PC-9 (cell line): Measurements from ENCODE around the gene CITED4. TPM values are rescaled to one million over a fixed set of nuclear protein-coding genes. Genes with fewer than 3 reads are reported as not detected.

Experiments
- BruUV-seq: library from RNA; stranded (reverse); fragments of 400-500 nt; replicated peaks from 2 replicates; lab custom pipeline; 2021; lab: Mats Ljungman, UMichigan
- CTCF ChIA-PET: fragments of 300-600 bp; sonication (Branson Sonifier 250); formaldehyde crosslinking; loops from one replicate; lab custom pipeline; 2022; ENCODE audit warnings: antibody characterized with exemption; lab: Charles Lee
- POLR2A ChIA-PET: fragments of 300-600 bp; sonication (Branson Sonifier 250); formaldehyde crosslinking; loops from one replicate; lab custom pipeline; 2022; ENCODE audit warnings: antibody characterized with exemption; ENCODE audit not compliant: unreplicated experiment; lab: Charles Lee
- DNase-seq, 2 experiments: peaks; one replicate each; pipeline versions ENCODE4 v3.0.0 to v3.0.0-alpha.2; 2015 to 2022; ENCODE audit warnings: mixed read lengths in 1 of 2
- H2AFZ ChIP-seq: fragments of 200-600 bp; sonication (generic); 2 replicates; pipeline ENCODE4 v1.8.1; 2017; ENCODE audit warnings: antibody characterized with exemption
- H3F3A ChIP-seq: fragments of 200-600 bp; sonication (generic); 2 replicates; pipeline ENCODE4 v1.8.1; 2017; ENCODE audit warnings: antibody characterized with exemption, mild to moderate bottlenecking, low read depth; ENCODE audit not compliant: insufficient read depth
- H3K27ac ChIP-seq: fragments of 200-600 bp; sonication (generic); 2 replicates; pipeline ENCODE4 v1.6.1; 2016; ENCODE audit warnings: mixed run types
- H3K27me3 ChIP-seq: fragments of 200-600 bp; sonication (generic); 2 replicates; pipeline ENCODE4 v1.6.1; 2016; ENCODE audit warnings: low read depth, mixed run types; ENCODE audit not compliant: insufficient read depth
- H3K36me3 ChIP-seq: fragments of 200-600 bp; sonication (generic); 2 replicates; pipeline ENCODE4 v1.6.1; 2016; ENCODE audit warnings: low read depth, mixed run types
- H3K4me1 ChIP-seq: fragments of 200-600 bp; sonication (generic); replicated peaks from 2 replicates; pipeline ENCODE4 v1.6.1; 2016; ENCODE audit warnings: mixed run types; ENCODE audit not compliant: insufficient read depth
- H3K4me2 ChIP-seq: fragments of 200-600 bp; sonication (generic); 2 replicates; pipeline ENCODE4 v1.6.1; 2017; ENCODE audit warnings: mixed run types
- H3K4me3 ChIP-seq: fragments of 200-600 bp; sonication (generic); 2 replicates; pipeline ENCODE4 v1.6.1; 2016; ENCODE audit warnings: mixed run types
- H3K79me2 ChIP-seq: fragments of 200-600 bp; sonication (generic); 2 replicates; pipeline ENCODE4 v1.6.1; 2017; ENCODE audit warnings: low read depth, mixed run types
- H3K9me2 ChIP-seq: fragments of 200-600 bp; sonication (generic); 2 replicates; pipeline ENCODE4 v1.8.1; 2017; ENCODE audit warnings: mild to moderate bottlenecking; ENCODE audit not compliant: insufficient read depth
- H3K9me3 ChIP-seq: fragments of 200-600 bp; sonication (generic); 2 replicates; pipeline ENCODE4 v1.8.1; 2016; ENCODE audit warnings: low read depth; ENCODE audit not compliant: insufficient read depth
- H4K20me1 ChIP-seq: fragments of 200-600 bp; sonication (generic); 2 replicates; pipeline ENCODE4 v1.8.1; 2017; ENCODE audit not compliant: insufficient read depth
- CTCF ChIP-seq: fragments of 200-600 bp; sonication (generic); conservative IDR thresholded peaks from 2 replicates; pipeline ENCODE4 v1.6.1; 2017; ENCODE audit warnings: mixed run types, antibody characterized with exemption, mild to moderate bottlenecking, moderate library complexity
- EZH2 ChIP-seq: fragments of 200-600 bp; sonication (generic); IDR thresholded peaks from 2 replicates; pipeline ENCODE4 v1.8.0; 2017; ENCODE audit warnings: antibody characterized with exemption, low read depth
- intact Hi-C: fragments of 100-400 bp; cut with micrococcal nuclease; formaldehyde crosslinking; loops from one replicate; pipeline ENCODE4 v1.10.0; 2022; ENCODE audit not compliant: unreplicated experiment
- total RNA-seq: library from RNA; stranded (reverse); gene quantifications from 2 replicates; pipeline ENCODE4 v1.2.3, GENCODE V29; 2021

Gene CITED4
- total RNA-seq, 1 experiment from 2014 or later, result 67.5 TPM

GRCh38 chr1:40858856-40859416, 3.2 kb downstream of the CITED4 start:
- Histone ChIP-seq H3K79me2 (peaks cover 14% of the 10 kb centered on the region), H2AFZ (no peak overlapping the region), H3K4me2 (no peak overlapping the region), H3K36me3 (no peaks in the 10 kb centered on the region), H3K9me3 (no peaks in the 10 kb centered on the region), H3K4me3 (no peak overlapping the region), H3K27ac (no peak overlapping the region), H4K20me1 (no peaks in the 10 kb centered on the region), H3K27me3 (no peaks in the 10 kb centered on the region), H3K9me2 (no peaks in the 10 kb centered on the region), H3K4me1 (peaks cover 27% of the 10 kb centered on the region), H3F3A (peaks cover 24% of the 10 kb centered on the region)
- ChIA-PET POLR2A (interaction anchor here (0.6 kb wide), 3 partner anchors 9 to 126 kb away, joined by 3 to 6 read pairs (median 5); no protein-coding TSS in a partner anchor), CTCF (interaction anchor here (0.7 kb wide), 1 partner anchor 91 kb away, joined by 4 read pairs; no protein-coding TSS in a partner anchor)
- BruUV-seq, result no TSS peak
- DNase-seq, result no peak
- TF ChIP-seq EZH2 (no peak), CTCF (no peak)
- intact Hi-C loops, result no loop called here

GRCh38 chr1:40857737-40858136, 4.4 kb downstream of the CITED4 start:
- no peak overlapping the region for H3K4me3 ChIP-seq
- H3F3A ChIP-seq, result peaks cover 13% of the 10 kb centered on the region; the same call in 1 of the 2 replicates
- peaks cover 15% of the 10 kb centered on the region for H3K4me1 ChIP-seq
- no TSS peak for BruUV-seq
- H4K20me1 ChIP-seq, result no peaks in the 10 kb centered on the region
- TF ChIP-seq EZH2 (no peak), CTCF (no peak)
- H3K27ac ChIP-seq, result no peak overlapping the region
- H3K9me3 ChIP-seq, result no peaks in the 10 kb centered on the region
- intact Hi-C loops, result no loop called here
- H3K27me3 ChIP-seq, result no peaks in the 10 kb centered on the region
- H3K9me2 ChIP-seq, result no peaks in the 10 kb centered on the region
- POLR2A ChIA-PET, result interaction anchor here (0.5 kb wide), 1 partner anchor 86 kb away, joined by 4 read pairs; no protein-coding TSS in a partner anchor
- H3K4me2 ChIP-seq, result no peak overlapping the region
- no peak overlapping the region for H2AFZ ChIP-seq
- CTCF ChIA-PET, result interaction anchor here (0.7 to 1.1 kb wide), 5 partner anchors 49 to 146 kb away, joined by 3 to 15 read pairs (median 7); no protein-coding TSS in a partner anchor
- no peaks in the 10 kb centered on the region for H3K36me3 ChIP-seq
- peaks cover 14% of the 10 kb centered on the region for H3K79me2 ChIP-seq
- no peak for DNase-seq

GRCh38 chr1:40856656-40857302, 5.4 kb downstream of the CITED4 start:
- H3K4me2 ChIP-seq, result no peak overlapping the region
- H3K27me3 ChIP-seq, result no peaks in the 10 kb centered on the region
- TF ChIP-seq CTCF (no peak), EZH2 (no peak)
- BruUV-seq, result no TSS peak
- DNase-seq, result no peak
- no peak overlapping the region for H2AFZ ChIP-seq
- no peaks in the 10 kb centered on the region for H4K20me1 ChIP-seq
- H3F3A ChIP-seq, result peaks cover 10% of the 10 kb centered on the region; the same call in 1 of the 2 replicates
- H3K4me3 ChIP-seq, result no peak overlapping the region
- H3K4me1 ChIP-seq, result peaks cover 13% of the 10 kb centered on the region
- H3K79me2 ChIP-seq, result peaks cover 14% of the 10 kb centered on the region
- H3K36me3 ChIP-seq, result no peaks in the 10 kb centered on the region
- ChIA-PET CTCF (no interaction called here), POLR2A (no interaction called here)
- H3K9me2 ChIP-seq, result no peaks in the 10 kb centered on the region
- intact Hi-C loops, result no loop called here
- no peaks in the 10 kb centered on the region for H3K9me3 ChIP-seq
- H3K27ac ChIP-seq, result no peak overlapping the region
